ENCODE results near the gene AUTS2.
A peak's percentile ranks its signal among the peaks of the same experiment; 100 is the strongest.

Gene AUTS2

DNA sequence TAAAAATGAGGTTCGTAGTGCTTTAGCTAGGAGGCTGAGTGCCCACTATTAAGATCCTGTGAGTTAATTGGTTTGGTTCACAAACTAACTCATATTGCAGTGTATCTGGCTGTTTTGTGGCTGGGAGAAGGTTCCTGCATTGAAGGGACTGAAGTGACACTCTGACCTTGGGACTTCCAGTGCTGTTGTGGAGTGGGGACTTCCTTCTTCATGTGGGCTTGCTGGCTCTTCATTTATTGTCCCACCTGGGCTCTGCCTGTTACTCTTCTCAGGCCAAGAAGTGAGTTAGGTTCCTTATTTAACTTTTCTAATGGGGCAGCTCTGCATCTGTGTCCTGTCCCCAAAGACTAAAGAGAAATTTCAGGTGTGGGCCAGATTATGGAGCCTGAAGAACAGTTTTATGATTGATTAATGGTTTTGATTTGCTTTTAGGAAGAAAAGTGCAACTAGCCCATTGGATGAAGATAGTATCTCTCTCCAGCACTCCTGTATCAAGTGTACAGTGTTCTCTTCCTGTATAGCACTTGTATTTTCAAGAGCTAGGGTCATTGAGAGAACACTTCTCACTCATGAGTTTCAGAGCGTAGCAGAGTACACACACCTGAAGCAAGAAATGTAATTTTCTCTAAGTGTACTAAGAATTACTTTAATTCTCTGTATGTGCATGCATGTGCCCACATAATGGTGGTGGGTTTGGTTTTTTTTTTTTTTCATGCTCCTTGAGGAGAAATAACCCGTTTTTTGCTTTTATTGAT lies 54.8 kb downstream of the AUTS2 start:
- H3K27me3 ChIP-seq (ENCODE audit: insufficient read depth, low read length): peaks cover 16% of the 10 kb centered on the region; the same call in 1 of the 2 replicates

DNA sequence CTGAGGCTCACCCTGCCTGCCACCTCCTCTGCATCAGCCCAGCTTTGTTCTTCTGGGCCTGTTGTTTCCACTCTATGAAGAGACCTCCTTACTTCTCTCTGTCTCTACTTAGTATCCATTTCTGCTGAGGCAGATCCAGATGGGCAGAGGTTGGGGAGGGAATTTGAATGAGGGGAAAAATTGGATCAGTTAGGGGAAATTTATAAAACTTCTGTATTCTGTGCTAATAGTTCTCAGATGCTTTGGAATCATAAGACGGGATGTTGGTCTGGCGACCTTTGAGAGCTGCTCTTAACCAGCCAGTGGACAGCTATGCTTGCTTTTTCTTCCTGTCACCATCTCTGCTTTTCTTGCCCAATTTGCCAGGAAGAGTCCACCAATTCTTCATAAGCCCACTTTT lies 55.5 kb downstream of the AUTS2 start:
- no peak overlapping the region for H3K27ac ChIP-seq (ENCODE audit: low read length)
- H3K4me1 ChIP-seq (ENCODE audit: insufficient read depth, low read length): peaks cover 36% of the 10 kb centered on the region
- H3K9ac ChIP-seq (ENCODE audit: low read depth, low read length): no peak overlapping the region
- H3K9me3 ChIP-seq (ENCODE audit: insufficient read depth, low read depth, low read length): no peaks in the 10 kb centered on the region
- H3K36me3 ChIP-seq (ENCODE audit: insufficient read depth, low read depth, low read length): no peaks in the 10 kb centered on the region
- H3K4me3 ChIP-seq (ENCODE audit: low read length): no peak overlapping the region
- peaks cover 14% of the 10 kb centered on the region; the same call in 1 of the 2 replicates for H3K27me3 ChIP-seq (ENCODE audit: insufficient read depth, low read length)

More for the DNA sequence above, 54.8 kb downstream of the AUTS2 start:
- peaks cover 35% of the 10 kb centered on the region for H3K4me1 ChIP-seq (ENCODE audit: insufficient read depth, low read length)
- H3K4me3 ChIP-seq (ENCODE audit: low read length): no peak overlapping the region
- no peak overlapping the region for H3K27ac ChIP-seq (ENCODE audit: low read length)
- H3K36me3 ChIP-seq (ENCODE audit: insufficient read depth, low read depth, low read length): no peaks in the 10 kb centered on the region
- no peaks in the 10 kb centered on the region for H3K9me3 ChIP-seq (ENCODE audit: insufficient read depth, low read depth, low read length)
- no peak overlapping the region for H3K9ac ChIP-seq (ENCODE audit: low read depth, low read length)

DNA sequence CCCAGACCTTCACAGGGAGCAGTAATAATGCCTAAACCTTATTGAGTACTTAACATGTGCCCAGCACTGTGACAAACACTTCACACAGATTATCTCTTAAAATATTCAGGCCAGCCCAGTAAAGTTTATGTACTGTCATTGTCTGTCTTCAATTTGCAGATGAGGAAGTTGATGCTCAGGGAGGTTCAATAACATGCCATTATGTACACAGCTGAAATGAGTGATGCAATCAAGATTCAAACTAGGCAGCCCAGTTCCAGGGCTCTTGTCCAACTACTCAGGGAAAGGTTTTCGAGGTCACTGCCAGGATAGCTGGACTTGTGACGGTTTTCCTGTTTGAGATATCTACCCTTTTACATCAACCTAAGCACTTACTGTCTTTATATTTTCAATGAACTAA lies 56.1 kb downstream of the AUTS2 start:
- Histone ChIP-seq H3K9ac (ENCODE audit: low read depth, low read length) (no peak overlapping the region), H3K4me3 (ENCODE audit: low read length) (no peak overlapping the region), H3K9me3 (ENCODE audit: insufficient read depth, low read depth, low read length) (no peaks in the 10 kb centered on the region), H3K27ac (ENCODE audit: low read length) (no peak overlapping the region), H3K36me3 (ENCODE audit: insufficient read depth, low read depth, low read length) (no peaks in the 10 kb centered on the region), H3K4me1 (ENCODE audit: insufficient read depth, low read length) (peaks cover 42% of the 10 kb centered on the region), H3K27me3 (ENCODE audit: insufficient read depth, low read length) (peaks cover 8% of the 10 kb centered on the region; the same call in 1 of the 2 replicates)

DNA sequence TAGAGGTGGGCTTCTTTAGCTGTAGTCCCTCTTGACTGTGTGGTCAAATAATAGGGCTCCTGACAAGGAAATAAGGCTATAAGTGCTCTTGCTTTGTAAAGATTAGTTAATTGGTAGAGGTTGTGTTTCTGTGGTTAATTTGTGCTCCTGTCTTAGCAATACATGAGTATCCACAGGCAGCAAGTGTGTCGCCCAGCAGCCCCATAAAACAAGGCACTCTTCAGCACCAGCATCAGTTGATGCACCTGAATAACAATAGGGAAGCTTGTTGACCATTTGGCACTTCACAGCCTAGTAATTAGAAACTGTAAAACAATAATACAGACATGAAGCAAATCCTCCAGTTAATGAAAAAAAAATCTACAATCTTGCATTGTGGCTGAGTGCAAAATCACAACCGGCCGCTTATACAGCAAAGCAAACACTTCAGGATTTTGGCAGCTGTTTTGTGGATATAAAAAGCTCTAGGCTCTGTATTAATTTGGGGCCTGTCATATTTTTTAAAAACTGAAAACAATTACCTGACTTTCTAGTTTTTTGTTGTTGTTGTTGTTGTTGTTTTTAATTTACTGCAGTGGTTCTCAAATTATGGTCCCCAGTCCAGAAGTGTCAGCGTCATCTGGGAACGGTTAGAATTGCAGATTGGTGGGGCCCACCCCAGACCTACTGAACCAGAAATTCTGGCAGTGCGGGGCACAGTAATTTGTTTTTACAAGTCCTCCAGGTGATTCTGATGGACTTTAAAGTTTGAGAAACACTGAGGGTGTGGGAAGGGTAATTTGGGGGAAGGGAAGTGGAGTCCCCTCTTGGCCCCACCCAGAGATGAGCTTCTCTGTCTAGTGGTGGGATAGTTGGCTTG lies 56.8 kb downstream of the AUTS2 start:
- Histone ChIP-seq H3K9ac (ENCODE audit: low read depth, low read length) (no peak overlapping the region), H3K4me1 (ENCODE audit: insufficient read depth, low read length) (peaks cover 49% of the 10 kb centered on the region), H3K4me3 (ENCODE audit: low read length) (no peak overlapping the region), H3K36me3 (ENCODE audit: insufficient read depth, low read depth, low read length) (no peaks in the 10 kb centered on the region), H3K27ac (ENCODE audit: low read length) (no peak overlapping the region), H3K9me3 (ENCODE audit: insufficient read depth, low read depth, low read length) (no peaks in the 10 kb centered on the region), H3K27me3 (ENCODE audit: insufficient read depth, low read length) (peaks cover 7% of the 10 kb centered on the region; the same call in 1 of the 2 replicates)

DNA sequence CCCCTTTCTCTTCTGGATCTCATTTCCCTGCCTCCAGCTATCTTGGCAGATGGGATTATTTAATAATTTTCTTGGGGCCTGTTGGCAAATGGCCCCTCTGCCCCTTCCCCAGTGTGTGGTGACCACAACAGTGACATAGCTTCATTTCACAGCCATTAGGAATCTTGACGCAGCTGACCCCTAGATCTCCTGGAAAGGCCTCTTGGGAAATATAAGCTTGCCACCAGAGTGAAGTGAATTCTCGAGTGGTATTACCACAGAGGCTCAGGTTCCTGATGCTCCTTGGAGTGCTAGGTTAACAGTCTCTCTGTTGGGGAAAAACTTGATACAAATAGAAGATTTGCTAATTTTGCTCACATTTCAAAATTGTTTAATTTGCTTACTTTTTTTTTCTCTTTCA lies 57.8 kb downstream of the AUTS2 start:
- Histone ChIP-seq H3K9ac (ENCODE audit: low read depth, low read length) (no peak overlapping the region), H3K4me1 (ENCODE audit: insufficient read depth, low read length) (peaks cover 50% of the 10 kb centered on the region), H3K36me3 (ENCODE audit: insufficient read depth, low read depth, low read length) (no peaks in the 10 kb centered on the region), H3K27me3 (ENCODE audit: insufficient read depth, low read length) (peaks cover 7% of the 10 kb centered on the region; the same call in 1 of the 2 replicates), H3K9me3 (ENCODE audit: insufficient read depth, low read depth, low read length) (no peaks in the 10 kb centered on the region), H3K4me3 (ENCODE audit: low read length) (no peak overlapping the region), H3K27ac (ENCODE audit: low read length) (no peak overlapping the region)

DNA sequence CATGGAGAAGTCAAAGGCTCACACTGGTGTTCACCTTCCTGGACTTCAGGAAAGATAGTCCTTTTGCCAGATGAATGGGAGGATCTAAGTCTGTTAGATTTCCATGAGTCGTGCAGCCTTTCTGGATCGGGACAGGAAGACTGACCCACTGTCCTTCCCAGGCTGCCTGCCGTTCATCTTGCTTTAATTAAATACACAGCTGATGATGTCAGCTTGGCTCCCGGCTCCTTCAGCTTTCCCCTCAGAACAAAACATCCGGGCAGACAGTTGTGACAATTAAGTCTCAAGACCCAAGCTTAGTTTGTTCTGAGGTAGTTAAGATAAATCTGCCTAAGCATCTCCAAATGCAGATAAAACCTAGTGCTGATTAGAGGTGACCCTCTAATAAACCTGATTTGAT lies 58.6 kb downstream of the AUTS2 start:
- Histone ChIP-seq H3K4me1 (ENCODE audit: insufficient read depth, low read length) (peaks cover 50% of the 10 kb centered on the region), H3K27ac (ENCODE audit: low read length) (no peak overlapping the region), H3K36me3 (ENCODE audit: insufficient read depth, low read depth, low read length) (no peaks in the 10 kb centered on the region), H3K27me3 (ENCODE audit: insufficient read depth, low read length) (peaks cover 7% of the 10 kb centered on the region; the same call in 1 of the 2 replicates), H3K4me3 (ENCODE audit: low read length) (no peak overlapping the region), H3K9me3 (ENCODE audit: insufficient read depth, low read depth, low read length) (no peaks in the 10 kb centered on the region), H3K9ac (ENCODE audit: low read depth, low read length) (no peak overlapping the region)

DNA sequence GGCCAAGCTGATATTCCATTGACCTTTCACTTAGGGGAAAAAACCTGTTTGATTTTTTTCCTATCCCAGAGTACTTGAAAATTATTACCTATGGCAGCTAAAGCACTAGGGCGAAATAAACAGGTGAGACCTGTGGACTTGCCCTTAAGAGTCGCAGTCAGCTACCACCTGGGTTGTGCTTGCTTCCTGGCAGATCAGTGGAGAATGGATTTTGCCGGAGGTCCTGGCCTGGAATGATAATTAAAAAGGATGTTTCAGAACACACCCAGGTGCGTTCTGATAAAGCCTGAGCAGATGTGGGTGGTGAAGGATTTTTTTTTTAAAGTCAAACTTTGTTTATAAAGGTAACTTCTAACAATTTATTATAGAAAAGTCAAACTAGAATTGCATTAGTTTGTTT lies 59.1 kb downstream of the AUTS2 start:
- Histone ChIP-seq H3K27ac (ENCODE audit: low read length) (no peak overlapping the region), H3K9me3 (ENCODE audit: insufficient read depth, low read depth, low read length) (no peaks in the 10 kb centered on the region), H3K36me3 (ENCODE audit: insufficient read depth, low read depth, low read length) (no peaks in the 10 kb centered on the region), H3K4me1 (ENCODE audit: insufficient read depth, low read length) (peaks cover 50% of the 10 kb centered on the region), H3K9ac (ENCODE audit: low read depth, low read length) (no peak overlapping the region), H3K4me3 (ENCODE audit: low read length) (no peak overlapping the region), H3K27me3 (ENCODE audit: insufficient read depth, low read length) (peaks cover 7% of the 10 kb centered on the region; the same call in 1 of the 2 replicates)

DNA sequence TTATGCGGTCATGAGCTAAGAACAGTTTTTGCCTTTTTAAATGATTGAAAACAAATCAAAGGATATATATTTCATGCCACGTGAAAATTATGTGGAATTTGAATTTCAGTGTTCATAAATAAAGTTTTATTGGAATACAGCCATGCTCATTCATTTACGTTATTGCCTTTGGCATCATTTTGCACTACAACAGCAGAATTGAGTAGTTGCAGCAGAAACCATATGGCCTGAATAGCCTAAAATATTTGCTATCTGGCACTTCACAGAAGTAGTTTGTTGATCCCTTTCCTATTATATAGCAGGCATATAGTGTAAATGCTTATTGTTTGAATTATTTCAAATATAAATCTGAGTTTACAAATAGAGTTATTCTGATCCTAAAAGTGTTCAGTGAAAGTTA lies 59.7 kb downstream of the AUTS2 start:
- Histone ChIP-seq H3K36me3 (ENCODE audit: insufficient read depth, low read depth, low read length) (no peaks in the 10 kb centered on the region), H3K27me3 (ENCODE audit: insufficient read depth, low read length) (peaks cover 4% of the 10 kb centered on the region; the same call in 1 of the 2 replicates), H3K9ac (ENCODE audit: low read depth, low read length) (no peak overlapping the region), H3K4me3 (ENCODE audit: low read length) (no peak overlapping the region), H3K27ac (ENCODE audit: low read length) (no peak overlapping the region), H3K9me3 (ENCODE audit: insufficient read depth, low read depth, low read length) (no peaks in the 10 kb centered on the region), H3K4me1 (ENCODE audit: insufficient read depth, low read length) (peaks cover 50% of the 10 kb centered on the region)

DNA sequence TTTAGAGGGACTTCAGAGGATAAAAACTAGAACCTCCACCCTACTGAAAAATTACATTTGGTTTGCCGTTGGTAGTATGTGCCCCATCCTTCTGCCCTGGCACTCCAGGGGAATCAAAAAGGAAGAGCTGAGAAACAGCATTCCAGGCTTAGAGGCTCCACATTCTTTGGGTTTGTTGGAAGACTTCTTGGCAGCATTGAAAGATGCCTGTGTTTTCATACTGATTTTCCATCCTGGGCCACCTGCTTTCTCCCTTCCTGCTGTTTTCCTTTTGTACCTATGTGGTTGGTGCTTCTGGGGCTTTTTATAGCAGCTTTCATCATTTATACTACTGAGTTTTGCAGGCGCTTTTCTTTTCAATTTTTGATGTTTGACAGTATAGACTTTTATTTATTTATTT lies 61.7 kb downstream of the AUTS2 start:
- H3K9me3 ChIP-seq (ENCODE audit: insufficient read depth, low read depth, low read length): no peaks in the 10 kb centered on the region
- peak overlapping the region; percentile 47; the same call in 1 of the 2 replicates for H3K9ac ChIP-seq (ENCODE audit: low read depth, low read length)
- H3K36me3 ChIP-seq (ENCODE audit: insufficient read depth, low read depth, low read length): no peaks in the 10 kb centered on the region
- H3K27ac ChIP-seq (ENCODE audit: low read length): no peak overlapping the region
- H3K27me3 ChIP-seq (ENCODE audit: insufficient read depth, low read length): no peaks in the 10 kb centered on the region
- peak overlapping the region; percentile 43; the same call in 1 of the 2 replicates for H3K4me3 ChIP-seq (ENCODE audit: low read length)
- peaks cover 38% of the 10 kb centered on the region for H3K4me1 ChIP-seq (ENCODE audit: insufficient read depth, low read length)

DNA sequence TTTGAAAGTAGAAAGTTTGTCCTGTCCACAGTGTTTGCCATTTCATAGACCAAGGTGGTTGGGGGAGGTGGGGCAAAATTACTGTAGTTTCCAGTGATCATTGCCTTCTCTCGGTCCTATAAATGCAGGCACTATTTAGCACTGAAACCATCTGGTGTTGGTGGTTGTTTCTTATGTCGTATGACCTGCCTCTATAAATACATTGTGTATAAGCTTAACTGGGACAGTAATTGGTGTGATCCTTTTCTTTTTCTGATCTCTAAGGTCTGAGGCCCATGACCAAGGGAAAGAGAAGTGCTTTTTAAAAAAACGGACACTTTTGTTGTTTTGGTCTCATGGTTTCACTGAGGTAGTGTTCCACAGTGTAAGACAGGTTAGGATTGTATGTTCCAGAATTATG lies 63.1 kb downstream of the AUTS2 start:
- Histone ChIP-seq H3K4me3 (ENCODE audit: low read length) (no peak overlapping the region), H3K36me3 (ENCODE audit: insufficient read depth, low read depth, low read length) (no peaks in the 10 kb centered on the region), H3K9ac (ENCODE audit: low read depth, low read length) (no peak overlapping the region), H3K27me3 (ENCODE audit: insufficient read depth, low read length) (no peaks in the 10 kb centered on the region), H3K27ac (ENCODE audit: low read length) (no peak overlapping the region), H3K4me1 (ENCODE audit: insufficient read depth, low read length) (peaks cover 29% of the 10 kb centered on the region), H3K9me3 (ENCODE audit: insufficient read depth, low read depth, low read length) (no peaks in the 10 kb centered on the region)

DNA sequence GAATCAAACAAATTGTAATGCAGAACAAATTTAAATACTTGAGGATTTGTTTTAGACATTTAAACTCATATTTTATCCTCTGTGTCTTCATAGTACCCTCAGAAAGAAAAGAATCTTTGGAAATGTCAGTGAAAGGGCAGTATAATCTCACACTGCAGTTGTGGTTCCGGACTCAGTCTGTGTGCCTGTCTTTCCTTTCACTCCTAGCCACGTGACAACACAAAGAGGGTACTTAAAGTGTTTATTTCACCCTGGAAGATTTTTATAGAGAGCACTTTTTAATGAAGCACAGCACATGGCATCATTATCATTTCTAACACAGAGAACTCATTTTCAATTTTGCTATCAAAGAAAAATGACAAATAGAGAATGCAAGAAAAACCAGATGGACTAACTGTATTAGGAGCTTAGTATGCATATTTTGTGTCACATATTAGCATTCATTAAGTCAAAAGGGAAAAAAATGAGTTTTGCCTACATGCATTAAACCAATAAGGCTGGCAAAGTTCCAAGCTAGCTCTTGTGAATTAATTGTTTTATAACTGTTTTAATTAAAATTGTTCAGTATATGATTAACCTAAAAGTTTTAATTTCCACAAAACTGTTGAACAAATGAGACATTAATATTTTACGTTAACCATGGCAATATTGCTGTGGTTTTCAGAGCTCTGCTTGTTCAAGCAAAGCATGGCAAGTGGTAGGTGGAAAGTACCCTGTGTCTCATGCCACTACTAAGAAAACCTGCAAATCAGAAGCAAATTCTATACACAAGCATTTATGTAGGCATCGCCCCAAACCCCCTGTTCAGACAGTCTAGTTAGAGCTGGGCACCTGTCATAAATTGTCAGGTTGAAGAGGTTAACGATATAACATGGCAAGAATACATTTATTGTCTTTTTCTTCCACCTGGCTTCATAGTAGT lies 65.9 kb downstream of the AUTS2 start:
- Histone ChIP-seq H3K4me3 (ENCODE audit: low read length) (no peak overlapping the region), H3K9me3 (ENCODE audit: insufficient read depth, low read depth, low read length) (no peaks in the 10 kb centered on the region), H3K9ac (ENCODE audit: low read depth, low read length) (no peak overlapping the region), H3K27me3 (ENCODE audit: insufficient read depth, low read length) (no peaks in the 10 kb centered on the region), H3K4me1 (ENCODE audit: insufficient read depth, low read length) (peaks cover 14% of the 10 kb centered on the region), H3K27ac (ENCODE audit: low read length) (no peak overlapping the region), H3K36me3 (ENCODE audit: insufficient read depth, low read depth, low read length) (no peaks in the 10 kb centered on the region)

Data from iPS-20b (cell line).